HG03139 (cell line): ENCODE results near the gene RYK.
"Not testable (repeated sequence)": the region's sequence is repeated elsewhere in the genome, so short reads cannot be mapped to it uniquely, and the experiment has no call there.

Experiments
- ATAC-seq: cut with Tn5 transposase; IDR thresholded peaks from one replicate; pipeline ENCODE4 v1.9.1; 2021; ENCODE audit not compliant: unreplicated experiment

The RYK gene

GRCh38 chr3:134250717-134251220 lies at the start of gene RYK:
Gene RYK, minus strand, starts transcription at chr3:134250859. Its CDS starts 205 bp downstream, at chr3:134250654.
- ATAC-seq = peak; percentile 72

GRCh38 chr3:134299888-134300206 lies 49.2 kb upstream of the RYK start:
- ATAC-seq = no peak

- ATAC-seq = no peak
Measured at GRCh38 chr3:134299185-134299887, 48.7 kb upstream of the RYK start.

GRCh38 chr3:134298249-134298648 lies 47.6 kb upstream of the RYK start:
- ATAC-seq = no peak

- no peak for ATAC-seq
Measured at GRCh38 chr3:134296616-134297015, 46.0 kb upstream of the RYK start.

- no peak for ATAC-seq
Measured at GRCh38 chr3:134295930-134296329, 45.3 kb upstream of the RYK start.

GRCh38 chr3:134294302-134295280 lies 43.9 kb upstream of the RYK start:
- ATAC-seq = peak; percentile 100

DNA sequence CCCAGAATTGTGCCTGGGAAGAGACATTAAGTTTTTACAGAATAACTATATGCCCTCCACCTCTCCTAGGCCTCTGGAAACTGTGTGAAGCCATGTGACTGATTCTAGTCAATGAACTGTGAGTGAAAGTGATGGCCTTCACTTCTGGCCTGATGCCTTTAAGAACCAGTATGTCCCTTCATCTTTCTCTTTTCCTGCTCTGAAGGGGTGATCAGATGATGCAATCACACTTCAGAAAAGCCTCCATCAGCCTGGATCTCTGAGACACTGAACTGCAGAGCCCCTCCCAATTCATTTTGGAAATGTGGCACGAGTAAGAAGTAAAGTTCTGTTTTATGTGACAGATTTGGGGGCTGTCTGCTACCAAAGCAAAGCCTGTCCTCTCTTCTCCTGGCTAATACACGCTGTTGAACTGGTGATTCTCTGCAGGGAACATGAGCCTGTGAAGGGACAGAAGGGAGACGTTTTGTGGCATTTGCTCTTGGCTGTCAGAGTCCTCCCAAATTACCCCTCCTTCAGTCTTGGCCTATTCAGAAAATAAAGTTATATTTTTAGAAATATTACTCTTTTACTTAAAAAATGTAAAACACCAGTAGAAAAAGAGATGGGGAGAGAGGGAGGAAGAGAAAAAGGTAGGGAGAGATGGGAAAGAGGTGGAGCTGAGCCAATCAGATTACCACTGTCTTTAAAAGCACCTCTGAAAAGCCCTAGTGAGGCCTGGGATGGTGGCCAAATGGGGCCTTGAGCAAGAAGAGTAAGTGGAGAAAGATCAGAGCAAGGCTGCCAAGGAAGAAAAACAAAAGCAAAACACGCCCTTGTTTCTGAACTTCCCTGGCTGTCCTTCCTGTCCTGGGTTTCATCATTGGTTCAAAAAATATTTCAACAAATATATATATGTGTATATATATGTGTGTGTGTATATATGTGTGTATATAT lies 40.9 kb upstream of the RYK start:
- no peak for ATAC-seq

DNA sequence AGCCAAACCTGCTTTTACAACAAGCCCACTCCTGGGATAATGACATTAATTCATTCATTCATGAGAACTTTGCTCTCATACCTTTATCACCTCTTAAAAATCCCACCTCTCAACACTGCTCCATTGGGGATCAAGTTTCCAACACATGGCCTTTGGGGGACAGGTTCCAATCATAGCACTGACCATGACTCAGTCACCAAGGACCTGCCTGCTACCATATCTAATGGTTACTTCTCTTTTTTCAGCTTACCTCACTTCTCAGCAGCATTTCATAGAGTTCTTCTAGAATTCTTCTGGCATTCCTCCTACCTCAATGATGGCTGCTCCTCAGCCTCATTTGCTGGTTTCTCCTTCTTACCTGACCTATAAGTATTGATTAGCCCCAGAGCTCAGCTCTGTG lies 36.9 kb upstream of the RYK start:
- ATAC-seq = no peak

GRCh38 chr3:134284438-134284837 lies 33.8 kb upstream of the RYK start:
- no peak for ATAC-seq

GRCh38 chr3:134282659-134283047 lies 32.0 kb upstream of the RYK start:
- ATAC-seq = no peak

GRCh38 chr3:134281912-134282658 lies 31.4 kb upstream of the RYK start:
- ATAC-seq = no peak

DNA sequence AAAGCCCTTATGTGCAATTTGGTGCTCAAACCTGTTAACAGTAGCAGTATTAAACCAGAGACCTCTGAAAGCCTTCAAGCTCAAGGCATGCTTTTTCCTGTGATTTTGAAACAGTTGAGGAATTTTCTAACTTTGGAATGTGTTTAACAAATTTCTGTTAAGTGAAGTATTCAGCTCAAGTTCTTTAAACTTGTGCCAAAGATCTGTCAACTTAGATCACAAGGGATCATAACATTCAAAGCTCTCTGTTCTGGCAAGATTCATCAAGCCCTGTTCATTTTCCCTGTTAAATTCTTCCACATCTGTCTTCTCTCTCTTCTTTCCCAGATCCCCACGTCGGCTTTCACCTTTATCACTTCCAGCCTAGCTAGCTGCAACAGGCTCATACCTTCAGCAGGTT lies 28.8 kb upstream of the RYK start:
- ATAC-seq = no peak

DNA sequence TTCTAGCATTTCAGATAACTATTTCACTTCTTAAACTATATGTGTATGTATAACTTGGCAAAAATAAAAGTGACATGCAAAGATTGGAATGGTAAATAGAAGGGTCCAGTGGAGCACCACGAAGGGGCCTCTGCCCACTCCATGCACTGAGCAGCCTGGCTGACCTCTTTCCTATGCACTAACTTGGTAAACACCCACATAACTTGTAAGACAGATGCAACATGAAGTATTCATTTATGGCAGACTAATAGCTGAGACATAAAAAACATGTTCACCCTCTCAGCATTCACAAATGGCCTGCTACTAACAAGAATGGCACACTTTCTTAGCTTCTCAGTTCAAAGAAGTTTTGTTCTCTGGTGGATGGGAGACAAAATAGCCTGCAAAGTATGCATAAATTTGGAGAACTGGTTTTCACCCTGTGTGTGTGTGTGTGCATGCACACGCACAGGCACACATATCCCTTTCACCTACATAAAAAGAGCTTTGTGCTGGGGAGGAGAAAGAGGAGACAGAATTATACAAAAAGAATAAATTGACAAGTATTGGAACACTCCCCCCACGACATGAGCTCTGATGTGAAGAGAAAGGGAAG lies 26.5 kb upstream of the RYK start:
- no peak for ATAC-seq

- ATAC-seq = no peak
Measured at GRCh38 chr3:134276086-134276485, 25.4 kb upstream of the RYK start.

DNA sequence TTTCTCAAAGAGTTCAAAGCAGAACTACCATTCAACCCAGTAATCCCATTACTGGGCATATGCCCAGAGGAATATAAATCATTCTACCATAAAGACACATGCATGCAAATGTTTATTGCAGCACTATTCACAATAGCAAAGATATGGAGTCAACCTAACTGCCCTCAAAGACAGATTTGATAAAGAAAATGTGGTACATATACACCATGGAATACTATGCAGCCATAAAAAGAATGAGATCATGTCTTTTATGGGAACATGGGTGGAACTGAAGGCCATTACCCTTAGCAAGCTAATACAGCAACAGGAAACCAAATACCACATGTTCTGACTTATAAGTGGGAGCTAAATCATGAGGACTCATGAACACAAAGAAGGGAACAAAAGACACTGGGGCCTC lies 24.5 kb upstream of the RYK start:
- ATAC-seq = not testable (repeated sequence)

DNA sequence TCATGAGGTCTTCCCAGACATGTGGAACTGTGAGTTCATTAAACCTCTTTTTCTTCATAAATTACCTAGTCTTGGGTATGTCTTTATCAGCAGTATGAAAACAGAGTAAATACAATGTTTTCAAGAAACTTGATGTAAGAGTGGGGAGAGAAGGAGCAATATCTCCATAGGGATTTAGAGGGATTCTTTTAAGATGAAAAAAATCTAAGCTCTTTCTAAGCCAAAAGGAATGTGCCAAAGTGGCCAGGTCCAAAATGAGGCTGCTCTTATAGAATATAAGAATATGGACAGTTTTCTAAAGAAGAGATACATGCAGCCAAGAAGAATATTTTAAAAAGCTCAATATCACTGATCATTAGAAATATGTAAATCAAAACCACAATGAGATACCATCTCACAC lies 23.9 kb upstream of the RYK start:
- ATAC-seq = no peak

GRCh38 chr3:134267996-134268395 lies 17.3 kb upstream of the RYK start:
- ATAC-seq = no peak

DNA sequence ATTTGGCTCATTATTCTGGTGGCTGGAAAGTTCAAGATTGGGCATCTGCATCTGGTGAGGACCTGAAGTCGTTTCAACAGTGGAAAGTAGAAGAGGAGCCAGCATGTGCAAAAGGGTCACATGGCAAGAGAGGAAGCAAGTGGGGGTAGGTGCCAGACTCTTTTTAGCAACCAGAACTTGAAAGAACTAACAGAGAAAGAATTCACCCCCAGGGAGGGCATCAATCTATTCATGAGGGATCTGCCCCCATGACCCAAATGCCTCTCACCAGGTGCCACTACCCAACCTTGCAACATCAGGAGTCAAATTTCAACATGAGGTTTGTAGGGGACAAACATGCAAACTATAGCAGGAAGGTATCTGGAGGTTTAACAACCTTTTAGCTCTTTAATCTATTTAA lies 10.3 kb upstream of the RYK start:
- ATAC-seq = no peak

DNA sequence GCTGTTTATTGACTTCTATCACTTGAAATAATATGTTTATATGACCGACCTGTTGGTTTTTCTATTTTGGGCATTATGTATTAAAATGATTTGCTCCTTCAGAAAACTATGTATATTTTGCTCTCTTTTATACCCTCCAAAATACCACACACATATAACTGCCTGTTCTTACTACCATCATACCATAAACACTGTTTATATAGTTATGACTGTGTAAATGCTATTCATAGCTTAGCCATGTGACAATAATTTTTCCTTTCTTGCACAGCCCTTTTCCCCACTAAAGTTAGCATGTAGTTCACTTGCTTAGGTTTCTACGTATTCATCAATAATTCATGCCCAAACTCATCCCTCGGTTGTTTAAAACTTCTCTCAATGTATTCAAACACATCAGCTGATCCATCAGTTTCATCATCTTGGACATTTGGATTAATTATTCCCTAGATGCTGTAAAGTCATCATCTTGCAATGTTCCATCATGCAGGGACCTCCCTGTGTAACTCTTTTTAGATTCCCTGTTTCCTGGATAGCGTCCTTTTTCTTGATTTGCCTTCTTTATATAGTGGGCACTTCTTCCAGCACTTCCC lies 8.2 kb upstream of the RYK start:
- no peak for ATAC-seq
